ENCODE results near the gene CD36.
A peak's percentile ranks its signal among the peaks of the same experiment; 100 is the strongest.

CD36 gene

DNA sequence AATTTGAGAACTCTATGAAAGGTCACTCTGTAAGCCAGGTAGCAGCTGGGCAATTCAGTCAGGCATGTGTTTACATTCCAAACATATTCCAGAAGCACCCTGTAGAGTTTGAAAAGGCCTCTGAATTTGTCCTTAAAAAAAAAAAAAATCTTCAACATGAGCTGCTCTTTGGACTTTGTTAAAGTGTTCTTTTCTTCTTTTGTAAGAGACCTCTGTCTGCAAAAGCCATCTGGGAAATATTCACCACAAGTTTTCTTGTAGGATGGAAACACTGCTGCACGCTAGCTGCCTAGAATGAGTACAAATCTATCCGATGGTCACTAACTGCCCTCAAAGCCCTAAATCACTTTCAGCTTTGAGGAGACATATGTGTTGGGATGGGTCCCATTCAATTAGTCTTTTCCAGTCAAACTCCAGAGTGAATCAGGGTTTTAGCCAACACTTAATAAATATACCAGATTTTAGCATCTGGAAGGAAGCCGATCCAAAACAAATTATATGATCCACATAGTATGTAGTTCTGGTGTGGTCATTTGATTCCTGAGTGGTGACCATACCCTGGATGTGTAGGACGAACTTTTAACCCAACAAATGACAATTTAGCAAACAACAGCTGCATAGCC is 85.9 kb downstream of the CD36 start (continued):
- TF ChIP-seq, protein P1, sequence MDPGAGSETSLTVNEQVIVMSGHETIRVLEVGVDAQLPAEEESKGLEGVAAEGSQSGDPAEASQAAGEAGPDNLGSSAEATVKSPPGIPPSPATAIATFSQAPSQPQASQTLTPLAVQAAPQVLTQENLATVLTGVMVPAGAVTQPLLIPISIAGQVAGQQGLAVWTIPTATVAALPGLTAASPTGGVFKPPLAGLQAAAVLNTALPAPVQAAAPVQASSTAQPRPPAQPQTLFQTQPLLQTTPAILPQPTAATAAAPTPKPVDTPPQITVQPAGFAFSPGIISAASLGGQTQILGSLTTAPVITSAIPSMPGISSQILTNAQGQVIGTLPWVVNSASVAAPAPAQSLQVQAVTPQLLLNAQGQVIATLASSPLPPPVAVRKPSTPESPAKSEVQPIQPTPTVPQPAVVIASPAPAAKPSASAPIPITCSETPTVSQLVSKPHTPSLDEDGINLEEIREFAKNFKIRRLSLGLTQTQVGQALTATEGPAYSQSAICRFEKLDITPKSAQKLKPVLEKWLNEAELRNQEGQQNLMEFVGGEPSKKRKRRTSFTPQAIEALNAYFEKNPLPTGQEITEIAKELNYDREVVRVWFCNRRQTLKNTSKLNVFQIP (CRISPR knock-in tag; IDR thresholded peaks at IDR 0.05; ENCODE audit: borderline replicate concordance, low read depth) = no peak
- TF ChIP-seq ZFP30 (CRISPR knock-in tag; IDR thresholded peaks at IDR 0.05) = no peak

DNA sequence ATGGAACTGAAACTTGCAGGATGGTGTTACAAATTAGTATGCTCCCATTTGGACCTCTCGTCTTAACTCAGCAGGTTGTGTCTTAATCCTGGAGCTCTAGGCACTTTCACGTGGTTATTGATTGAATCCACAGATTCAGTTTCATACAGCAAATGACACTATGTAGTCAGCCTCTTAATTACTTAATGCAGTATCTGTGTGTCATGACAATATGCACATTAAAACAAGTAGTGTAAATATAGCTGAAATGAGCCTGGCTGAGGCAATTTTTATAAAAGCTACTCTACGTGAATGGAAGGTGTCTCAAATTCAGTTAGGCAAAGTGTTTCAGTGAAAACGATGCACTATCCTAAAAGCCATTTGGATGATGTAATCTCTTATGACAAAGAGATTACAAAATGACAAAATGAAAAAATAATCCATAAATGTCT is 86.8 kb downstream of the CD36 start:
- TF ChIP-seq BACH2 (CRISPR knock-in tag; IDR thresholded peaks at IDR 0.05; ENCODE audit: borderline replicate concordance) (no peak), ISL1 (CRISPR knock-in tag; IDR thresholded peaks at IDR 0.05) (peak; percentile 21; the same call in 1 of the 2 replicates)
- no peak for ATAC-seq

Measured in SK-N-SH treated with all-trans-retinoic acid at 6 μM for 48 hours (cell line).